ENCODE results near the gene RGS6. TPM values are rescaled to one million over a fixed set of nuclear protein-coding genes. Genes with fewer than 3 reads are reported as not detected.

RGS6 gene
- total RNA-seq, 2 experiments from 2014 or later = 0.10 to 0.44 TPM

DNA sequence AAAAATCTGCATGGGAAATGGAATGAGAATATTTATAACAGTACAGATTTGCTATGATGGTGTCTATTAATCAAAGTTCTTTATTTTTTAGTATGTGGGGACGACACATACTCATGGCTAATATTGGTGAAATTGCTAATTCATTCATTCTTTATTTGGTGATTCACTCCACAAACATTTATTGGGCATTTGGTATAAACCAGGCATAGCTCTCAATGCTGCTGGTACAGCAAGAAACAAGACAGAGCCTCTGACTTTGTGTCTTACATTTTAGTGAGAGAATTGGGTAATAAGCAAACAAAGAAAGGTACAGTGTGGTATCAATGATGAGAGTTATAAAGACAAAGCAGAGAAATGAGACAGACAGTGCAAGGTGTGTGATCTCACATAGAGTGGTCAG, 129.5 kb downstream of the RGS6 start:
- Mint-ChIP-seq H3K27ac (no peak overlapping the region), H3K4me3 (no peak overlapping the region), H3K27me3 (peaks cover 4% of the 10 kb centered on the region), H3K4me1 (no peaks in the 10 kb centered on the region), H3K36me3 (no peaks in the 10 kb centered on the region), H3K9me3 (no peaks in the 10 kb centered on the region)
- no peak for DNase-seq

- no peak overlapping the region for H3K27ac Mint-ChIP-seq
- no peak overlapping the region for H3K4me3 Mint-ChIP-seq
- H3K9me3 Mint-ChIP-seq = no peaks in the 10 kb centered on the region
- H3K36me3 Mint-ChIP-seq = no peaks in the 10 kb centered on the region
- no peak for DNase-seq
- peaks cover 4% of the 10 kb centered on the region for H3K27me3 Mint-ChIP-seq
- H3K4me1 Mint-ChIP-seq = no peaks in the 10 kb centered on the region
These were observed 131.6 kb downstream of the RGS6 start for GRCh38 chr14:72063761-72064282.

DNA sequence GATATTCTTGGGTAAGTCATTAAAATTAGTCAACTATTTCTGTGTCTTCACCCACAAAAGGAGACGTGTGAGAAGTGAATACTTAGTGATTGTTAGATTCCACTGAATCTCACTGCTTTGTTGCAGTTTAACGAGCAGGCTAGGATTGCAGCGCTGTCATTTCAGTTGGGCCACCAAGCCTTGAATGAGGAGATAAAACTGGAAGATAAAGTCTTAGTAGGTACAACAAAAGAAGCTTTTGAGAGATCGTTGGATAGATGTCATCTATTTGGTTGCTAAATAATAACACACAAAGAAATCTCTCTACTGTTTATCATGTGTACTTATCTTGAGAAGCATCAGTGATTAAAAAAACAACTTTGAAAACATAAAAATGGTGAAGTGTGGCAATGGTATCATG, 132.3 kb downstream of the RGS6 start:
- DNase-seq = no peak
- Mint-ChIP-seq H3K36me3 (no peaks in the 10 kb centered on the region), H3K9me3 (no peaks in the 10 kb centered on the region), H3K4me3 (no peak overlapping the region), H3K27ac (no peak overlapping the region), H3K27me3 (peaks cover 4% of the 10 kb centered on the region), H3K4me1 (no peaks in the 10 kb centered on the region)

GRCh38 chr14:72070458-72070857, 138.2 kb downstream of the RGS6 start:
- Mint-ChIP-seq H3K9me3 (no peaks in the 10 kb centered on the region), H3K27me3 (no peaks in the 10 kb centered on the region), H3K36me3 (no peaks in the 10 kb centered on the region), H3K4me3 (no peak overlapping the region), H3K27ac (no peak overlapping the region), H3K4me1 (no peaks in the 10 kb centered on the region)
- DNase-seq = no peak

DNA sequence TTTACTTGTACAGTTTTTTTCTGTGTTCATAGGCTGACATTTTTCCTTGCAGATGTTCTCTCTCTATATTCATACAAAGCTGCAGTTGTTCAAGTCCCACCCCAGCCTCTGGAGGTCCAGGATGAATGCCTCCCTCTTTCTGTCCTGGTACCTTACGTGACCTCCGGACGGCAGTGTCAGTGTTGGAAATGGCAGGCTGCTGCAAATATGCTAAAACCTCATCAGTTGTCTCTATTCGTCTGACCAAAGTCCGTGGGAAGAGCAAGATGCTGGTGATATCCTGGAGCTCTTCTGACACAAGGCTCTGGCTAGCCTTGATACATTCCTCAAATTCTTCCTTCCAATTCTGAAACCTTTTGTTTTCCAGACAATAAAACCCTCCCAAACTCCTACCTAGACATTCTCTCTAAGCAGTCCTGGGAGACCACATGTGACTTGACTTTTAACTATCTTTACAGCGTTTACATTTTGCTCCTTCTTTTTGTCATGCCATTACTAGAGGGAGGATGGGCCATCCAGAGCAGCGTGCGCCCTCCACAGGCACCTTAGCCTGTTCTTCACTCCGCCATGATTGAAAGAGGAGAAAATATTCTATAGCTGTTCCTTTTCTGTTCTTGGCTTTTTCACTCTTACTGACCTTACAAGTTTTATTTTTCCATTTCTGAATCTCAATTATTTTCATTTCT, 143.6 kb downstream of the RGS6 start:
- no peaks in the 10 kb centered on the region for H3K36me3 Mint-ChIP-seq
- no peak overlapping the region for H3K27ac Mint-ChIP-seq
- no peaks in the 10 kb centered on the region for H3K9me3 Mint-ChIP-seq
- H3K27me3 Mint-ChIP-seq = no peaks in the 10 kb centered on the region
- no peak for DNase-seq
- H3K4me3 Mint-ChIP-seq = no peak overlapping the region
- H3K4me1 Mint-ChIP-seq = no peaks in the 10 kb centered on the region

DNA sequence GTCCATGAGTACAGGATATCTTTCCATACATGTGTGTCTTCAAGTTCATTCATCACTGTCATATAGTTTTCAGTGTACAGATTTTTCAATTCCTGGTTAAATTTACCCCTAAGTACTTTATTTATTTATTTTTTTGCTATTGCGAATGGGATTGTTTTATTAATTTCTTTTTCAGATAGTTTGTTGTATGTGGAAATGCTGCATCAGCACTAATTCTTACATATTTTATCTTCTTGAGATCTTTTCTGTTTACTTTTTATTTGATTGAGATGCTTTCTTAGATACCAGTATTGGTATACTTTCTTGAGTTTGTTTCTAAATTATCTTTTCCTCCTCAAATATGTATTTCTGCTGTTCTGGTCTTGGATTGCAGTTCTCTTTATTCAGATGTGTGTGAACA, 148.9 kb downstream of the RGS6 start:
- no peak overlapping the region for H3K4me3 Mint-ChIP-seq
- H3K4me1 Mint-ChIP-seq = no peaks in the 10 kb centered on the region
- no peak overlapping the region for H3K27ac Mint-ChIP-seq
- no peak for DNase-seq
- no peaks in the 10 kb centered on the region for H3K9me3 Mint-ChIP-seq
- no peaks in the 10 kb centered on the region for H3K36me3 Mint-ChIP-seq
- peaks cover 20% of the 10 kb centered on the region for H3K27me3 Mint-ChIP-seq

DNA sequence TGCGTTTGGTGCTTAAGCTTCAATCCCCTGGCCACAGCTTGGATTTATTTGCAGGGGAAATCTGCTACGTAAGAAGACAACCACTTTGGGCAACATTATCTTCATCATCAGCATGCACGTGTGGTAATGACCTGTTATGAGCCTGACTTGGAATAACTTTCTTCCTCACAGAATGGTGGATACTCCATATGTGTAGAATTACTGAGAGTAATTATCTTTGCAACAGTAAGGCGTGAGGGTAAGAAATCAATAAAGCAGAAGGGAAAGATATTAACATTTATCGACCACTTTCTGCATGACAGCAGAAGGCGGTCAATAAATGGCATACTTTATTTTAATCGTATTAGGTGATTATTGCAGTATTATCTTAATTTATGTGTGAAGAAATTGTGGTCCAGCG, 152.7 kb downstream of the RGS6 start:
- Mint-ChIP-seq H3K9me3 (no peaks in the 10 kb centered on the region), H3K4me3 (no peak overlapping the region), H3K36me3 (no peaks in the 10 kb centered on the region), H3K27me3 (peaks cover 27% of the 10 kb centered on the region), H3K4me1 (no peaks in the 10 kb centered on the region), H3K27ac (no peak overlapping the region)
- DNase-seq = no peak

DNA sequence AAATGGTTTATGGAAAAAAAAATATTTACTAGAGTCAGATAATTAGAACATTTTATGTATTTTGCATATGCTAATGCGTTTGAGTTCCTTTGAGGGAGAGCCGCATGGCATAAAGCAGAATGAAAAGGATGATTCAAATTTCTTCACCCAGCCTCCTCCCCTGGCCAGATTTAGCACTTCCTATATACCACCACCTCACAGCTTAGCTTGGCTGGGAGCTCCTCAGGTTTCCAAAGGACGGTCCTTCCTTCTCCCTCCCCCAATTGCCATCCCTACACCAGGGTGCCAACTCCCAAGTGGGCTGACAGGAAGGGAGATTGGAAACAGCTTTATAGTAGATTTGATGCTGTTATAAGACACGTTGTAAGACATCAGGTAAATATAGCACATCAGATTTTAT, 157.4 kb downstream of the RGS6 start:
- Mint-ChIP-seq H3K27ac (no peak overlapping the region), H3K9me3 (no peaks in the 10 kb centered on the region), H3K36me3 (no peaks in the 10 kb centered on the region), H3K4me3 (no peak overlapping the region), H3K4me1 (no peaks in the 10 kb centered on the region), H3K27me3 (peaks cover 27% of the 10 kb centered on the region)
- DNase-seq = no peak

DNA sequence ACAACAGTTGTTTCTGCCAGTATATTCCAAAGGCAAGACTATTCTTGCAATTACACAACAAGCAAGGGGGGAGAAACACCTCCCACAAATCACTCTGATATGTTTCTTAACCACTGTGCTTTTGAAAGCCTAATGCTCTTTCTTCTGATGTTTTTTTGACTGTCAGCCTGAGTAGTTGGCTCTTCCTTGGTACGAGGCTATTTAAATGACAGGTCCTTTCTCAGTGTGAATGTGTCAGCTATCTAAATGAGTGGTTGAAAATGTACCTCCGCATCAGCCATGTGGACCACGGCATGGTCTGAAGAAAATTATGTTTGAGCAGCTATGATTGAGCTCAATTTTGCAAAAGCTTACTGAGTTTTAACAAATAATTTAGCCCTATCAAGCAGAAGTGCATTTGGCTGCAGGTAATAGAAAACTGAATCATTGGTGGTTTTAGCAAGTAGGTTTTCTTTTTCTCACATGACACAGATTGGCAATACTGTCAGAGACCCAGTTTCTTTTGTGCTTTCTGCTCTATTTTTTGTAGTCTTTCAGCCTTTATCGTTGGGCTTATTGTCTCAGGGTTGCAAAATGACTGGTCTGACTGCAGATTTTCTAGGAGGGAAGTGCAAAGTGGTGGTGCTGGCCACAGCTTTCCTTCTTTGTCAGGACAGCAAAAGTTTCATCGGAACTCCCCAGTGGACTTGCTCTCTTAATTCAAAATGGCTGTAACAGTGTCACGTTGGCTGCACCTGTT, 162.8 kb downstream of the RGS6 start:
- Mint-ChIP-seq H3K27me3 (peaks cover 26% of the 10 kb centered on the region), H3K27ac (no peak overlapping the region), H3K4me3 (no peak overlapping the region), H3K4me1 (no peaks in the 10 kb centered on the region), H3K9me3 (no peaks in the 10 kb centered on the region), H3K36me3 (no peaks in the 10 kb centered on the region)
- no peak for DNase-seq

DNA sequence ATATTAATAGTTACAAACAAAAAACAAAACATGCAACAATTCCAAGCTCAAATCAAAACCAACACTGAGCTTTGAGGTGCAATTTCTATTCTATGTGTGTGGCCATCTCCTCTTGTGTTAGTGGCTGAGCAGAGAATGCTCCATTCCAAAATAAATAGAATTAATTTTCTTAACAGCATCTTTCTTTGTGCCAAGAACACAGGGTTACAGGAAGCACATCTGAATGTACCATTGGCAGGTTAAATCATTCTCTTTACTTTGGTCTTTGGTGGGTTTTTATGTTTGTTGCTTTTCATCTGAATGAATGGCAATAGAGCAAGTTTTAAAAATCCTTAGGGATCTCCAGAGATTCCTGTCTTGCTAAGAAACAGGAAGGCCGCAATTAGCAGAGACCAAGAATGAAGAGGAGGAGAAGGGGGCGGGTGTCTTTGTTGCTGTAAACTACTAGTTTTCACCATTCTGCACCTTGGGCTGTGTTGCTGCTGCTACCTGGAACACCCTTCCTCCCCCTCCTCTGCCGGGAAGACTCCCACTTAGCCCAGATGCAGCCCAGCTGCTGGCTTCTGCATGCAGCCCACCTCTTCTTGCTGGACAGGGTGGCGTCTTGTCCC, 165.0 kb downstream of the RGS6 start:
- Mint-ChIP-seq H3K36me3 (no peaks in the 10 kb centered on the region), H3K4me3 (no peak overlapping the region), H3K9me3 (no peaks in the 10 kb centered on the region), H3K27ac (no peak overlapping the region), H3K27me3 (peaks cover 25% of the 10 kb centered on the region), H3K4me1 (no peaks in the 10 kb centered on the region)
- DNase-seq = no peak

DNA sequence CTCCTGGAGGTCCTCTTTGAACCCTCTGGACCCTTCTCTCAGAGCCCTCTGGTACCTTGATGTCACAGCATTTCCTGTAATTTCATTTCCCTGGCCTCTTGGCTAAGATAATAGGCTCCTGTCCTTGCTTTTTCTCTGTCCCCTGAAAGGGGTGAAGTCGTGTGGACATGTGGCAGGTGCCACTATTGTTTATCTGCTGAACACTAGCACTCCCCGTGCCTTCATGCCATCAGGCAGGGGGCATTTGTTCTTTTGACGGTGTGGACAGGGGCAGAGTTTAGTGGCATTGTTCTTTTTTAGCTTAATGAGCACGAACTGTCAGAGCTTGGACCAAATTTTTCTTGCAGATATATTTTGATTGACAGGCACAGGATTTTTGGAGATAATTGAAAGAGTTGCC, 166.0 kb downstream of the RGS6 start:
- DNase-seq = no peak
- H3K27ac Mint-ChIP-seq = no peak overlapping the region
- H3K36me3 Mint-ChIP-seq = no peaks in the 10 kb centered on the region
- H3K27me3 Mint-ChIP-seq = peaks cover 23% of the 10 kb centered on the region
- no peaks in the 10 kb centered on the region for H3K4me1 Mint-ChIP-seq
- no peaks in the 10 kb centered on the region for H3K9me3 Mint-ChIP-seq
- no peak overlapping the region for H3K4me3 Mint-ChIP-seq

- H3K36me3 Mint-ChIP-seq = no peaks in the 10 kb centered on the region
- no peaks in the 10 kb centered on the region for H3K9me3 Mint-ChIP-seq
- no peak for DNase-seq
- no peak overlapping the region for H3K27ac Mint-ChIP-seq
- H3K4me1 Mint-ChIP-seq = peaks cover 2% of the 10 kb centered on the region
- H3K27me3 Mint-ChIP-seq = peaks cover 23% of the 10 kb centered on the region
- no peak overlapping the region for H3K4me3 Mint-ChIP-seq
These were observed 167.3 kb downstream of the RGS6 start for GRCh38 chr14:72099566-72099965.

GRCh38 chr14:72104011-72104613, 171.9 kb downstream of the RGS6 start:
- peak; percentile 25 for DNase-seq
- no peak overlapping the region for H3K27ac Mint-ChIP-seq
- no peaks in the 10 kb centered on the region for H3K9me3 Mint-ChIP-seq
- peaks cover 28% of the 10 kb centered on the region for H3K27me3 Mint-ChIP-seq
- H3K4me1 Mint-ChIP-seq = peaks cover 2% of the 10 kb centered on the region
- H3K4me3 Mint-ChIP-seq = no peak overlapping the region
- H3K36me3 Mint-ChIP-seq = no peaks in the 10 kb centered on the region

- Mint-ChIP-seq H3K27ac (no peak overlapping the region), H3K27me3 (peaks cover 13% of the 10 kb centered on the region), H3K4me3 (no peak overlapping the region), H3K9me3 (no peaks in the 10 kb centered on the region), H3K36me3 (no peaks in the 10 kb centered on the region), H3K4me1 (no peaks in the 10 kb centered on the region)
- DNase-seq = no peak
These were observed 179.7 kb downstream of the RGS6 start for GRCh38 chr14:72111911-72112310.

- no peak overlapping the region for H3K27ac Mint-ChIP-seq
- H3K27me3 Mint-ChIP-seq = peaks cover 3% of the 10 kb centered on the region
- no peak overlapping the region for H3K4me3 Mint-ChIP-seq
- DNase-seq = no peak
- no peaks in the 10 kb centered on the region for H3K9me3 Mint-ChIP-seq
- no peaks in the 10 kb centered on the region for H3K36me3 Mint-ChIP-seq
- H3K4me1 Mint-ChIP-seq = no peaks in the 10 kb centered on the region
These were observed 186.6 kb downstream of the RGS6 start for GRCh38 chr14:72118841-72119240.

Data from activated naive CD8-positive, alpha-beta T cell treated with anti-CD3 and anti-CD28 coated beads for 36 hours (primary cell).